DOHH2 (cell line): Measurements from ENCODE around the gene GATM.

Experiments used
- H3F3A ChIP-seq: fragments of 200-600 bp; sonication (generic), shearing (Covaris generic); 2 replicates; pipeline ENCODE4 v1.6.0; 2016; ENCODE audit warnings: antibody characterized with exemption, mild to moderate bottlenecking; ENCODE audit not compliant: control insufficient read depth, insufficient read depth
- H3K27ac ChIP-seq: fragments of 200-600 bp; sonication (generic); 2 replicates; pipeline ENCODE4 v1.5.1; 2014; ENCODE audit warnings: low read depth, mild to moderate bottlenecking, low read length, moderate library complexity
- H3K27me3 ChIP-seq: fragments of 200-600 bp; sonication (generic); 2 replicates; pipeline ENCODE4 v1.6.1; 2014; ENCODE audit warnings: mild to moderate bottlenecking, low read length, mixed read lengths; ENCODE audit not compliant: control insufficient read depth
- H3K36me3 ChIP-seq: fragments of 200-600 bp; sonication (generic); 2 replicates; pipeline ENCODE4 v1.6.1; 2014; ENCODE audit warnings: mild to moderate bottlenecking, low read length, moderate library complexity, mixed read lengths; ENCODE audit not compliant: control insufficient read depth
- H3K4me1 ChIP-seq: fragments of 200-600 bp; sonication (generic); 2 replicates; pipeline ENCODE4 v1.6.1; 2014; ENCODE audit warnings: mild to moderate bottlenecking, low read length, mixed read lengths; ENCODE audit not compliant: control insufficient read depth
- H3K4me2 ChIP-seq: fragments of 200-600 bp; sonication (generic); 2 replicates; pipeline ENCODE4 v1.6.0; 2014; ENCODE audit warnings: mild to moderate bottlenecking, low read length, moderate library complexity
- H3K4me3 ChIP-seq: fragments of 200-600 bp; sonication (generic); 2 replicates; pipeline ENCODE4 v1.5.1; 2014; ENCODE audit warnings: mild to moderate bottlenecking, low read length, mixed read lengths
- H3K79me2 ChIP-seq: fragments of 200-600 bp; sonication (generic); 2 replicates; pipeline ENCODE4 v1.6.1; 2014; ENCODE audit warnings: mild to moderate bottlenecking, low read length, mixed read lengths; ENCODE audit not compliant: control insufficient read depth
- H3K9me2 ChIP-seq: fragments of 200-600 bp; sonication (generic); replicated peaks from 2 replicates; pipeline ENCODE4 v1.6.1; 2014; ENCODE audit warnings: mild to moderate bottlenecking, low read length, mixed read lengths; ENCODE audit not compliant: control insufficient read depth
- H3K9me3 ChIP-seq: fragments of 200-600 bp; sonication (generic); 2 replicates; pipeline ENCODE4 v1.6.1; 2014; ENCODE audit warnings: antibody characterized with exemption, low read length, mixed read lengths; ENCODE audit not compliant: control insufficient read depth, insufficient read depth
- H4K20me1 ChIP-seq: fragments of 200-600 bp; sonication (generic); 2 replicates; pipeline ENCODE4 v1.6.0; 2014; ENCODE audit warnings: low read depth, mild to moderate bottlenecking, antibody characterized with exemption, low read length, moderate library complexity; ENCODE audit not compliant: control insufficient read depth, insufficient read depth
- CTCF ChIP-seq: fragments of 200-600 bp; sonication (generic); IDR thresholded peaks from one replicate; pipeline ENCODE4 v1.5.1; 2014; ENCODE audit warnings: antibody characterized with exemption, mild to moderate bottlenecking, low read depth, low read length; ENCODE audit not compliant: poor library complexity, severe bottlenecking
- EZH2phosphoT487 ChIP-seq: fragments of 200-600 bp; sonication (generic); IDR thresholded peaks from 2 replicates; pipeline ENCODE4 v1.6.1; 2017; ENCODE audit warnings: borderline replicate concordance, mild to moderate bottlenecking, antibody characterized with exemption, low read length, moderate library complexity, mixed read lengths

Gene GATM

GRCh38 chr15:45386420-45386819 is 8.1 kb upstream of the GATM start:
- Histone ChIP-seq H3K27ac (no peak overlapping the region), H3K4me1 (peaks cover 4% of the 10 kb centered on the region), H3K79me2 (no peaks in the 10 kb centered on the region), H3K27me3 (no peaks in the 10 kb centered on the region), H3K4me2 (no peak overlapping the region), H4K20me1 (no peaks in the 10 kb centered on the region), H3K9me3 (no peaks in the 10 kb centered on the region), H3K4me3 (no peak overlapping the region), H3F3A (no peaks in the 10 kb centered on the region; the same call in 1 of the 2 replicates), H3K36me3 (no peaks in the 10 kb centered on the region), H3K9me2 (no peaks in the 10 kb centered on the region)
- no peak for TF ChIP-seq EZH2phosphoT487
- TF ChIP-seq CTCF = no peak

- Histone ChIP-seq H3K9me3 (no peaks in the 10 kb centered on the region), H3K27ac (no peak overlapping the region), H3K4me1 (no peaks in the 10 kb centered on the region), H3F3A (no peaks in the 10 kb centered on the region), H4K20me1 (no peaks in the 10 kb centered on the region), H3K79me2 (no peaks in the 10 kb centered on the region), H3K36me3 (no peaks in the 10 kb centered on the region), H3K4me3 (no peak overlapping the region), H3K4me2 (no peak overlapping the region), H3K9me2 (no peaks in the 10 kb centered on the region), H3K27me3 (no peaks in the 10 kb centered on the region)
- TF ChIP-seq EZH2phosphoT487 (no peak), CTCF (no peak)
Measured at GRCh38 chr15:45385590-45385989, 7.2 kb upstream of the GATM start.

GRCh38 chr15:45384700-45385099 is 6.4 kb upstream of the GATM start:
- Histone ChIP-seq H3K9me3 (no peaks in the 10 kb centered on the region), H3F3A (no peaks in the 10 kb centered on the region), H3K27ac (no peak overlapping the region), H3K79me2 (no peaks in the 10 kb centered on the region), H3K4me1 (no peaks in the 10 kb centered on the region), H3K4me2 (no peak overlapping the region), H3K36me3 (no peaks in the 10 kb centered on the region), H3K9me2 (no peaks in the 10 kb centered on the region), H4K20me1 (no peaks in the 10 kb centered on the region), H3K27me3 (no peaks in the 10 kb centered on the region), H3K4me3 (no peak overlapping the region)
- TF ChIP-seq EZH2phosphoT487 (no peak), CTCF (no peak)

- Histone ChIP-seq H3K4me2 (peak overlapping the region; percentile 77), H3K4me3 (peak overlapping the region; percentile 79), H3K4me1 (peaks cover 19% of the 10 kb centered on the region), H3K27me3 (peaks cover 21% of the 10 kb centered on the region), H3K9me3 (no peaks in the 10 kb centered on the region), H3K9me2 (no peaks in the 10 kb centered on the region), H4K20me1 (no peaks in the 10 kb centered on the region), H3F3A (no peaks in the 10 kb centered on the region), H3K79me2 (no peaks in the 10 kb centered on the region), H3K36me3 (peaks cover 5% of the 10 kb centered on the region; the same call in 1 of the 2 replicates), H3K27ac (peak overlapping the region; percentile 32; the same call in 1 of the 2 replicates)
- TF ChIP-seq CTCF (no peak), EZH2phosphoT487 (no peak)
Measured at GRCh38 chr15:45378913-45379262, 544 bp upstream of the GATM start.
